SW 1271 (cell line): ENCODE data around the gene ACTL7A.

Experiments
- DNase-seq, 2 experiments: peaks; one replicate each; lab custom pipeline; 2025; lab: John Stamatoyannopoulos, UW

ACTL7A gene

GRCh38 chr9:108850293-108850897, 11.7 kb upstream of the ACTL7A start:
- DNase-seq = peak in 1 of 2 experiments; percentile 51

GRCh38 chr9:108851138-108851537, 10.9 kb upstream of the ACTL7A start:
- DNase-seq = no peak

- DNase-seq = no peak
Observed at GRCh38 chr9:108852079-108852478, 10.0 kb upstream of the ACTL7A start.

- DNase-seq = no peak
Observed at GRCh38 chr9:108854094-108854493, 8.0 kb upstream of the ACTL7A start.

GRCh38 chr9:108854641-108855528, 7.2 kb upstream of the ACTL7A start:
- DNase-seq = no peak

- no peak for DNase-seq
Observed at GRCh38 chr9:108855529-108855886, 6.6 kb upstream of the ACTL7A start.

- DNase-seq = no peak
Observed at GRCh38 chr9:108855888-108856287, 6.2 kb upstream of the ACTL7A start, which contains the start of gene ACTL7B. TSS of gene ACTL7B (minus strand) at chr9:108855986. CDS start at chr9:108855930, 56 bp downstream.

GRCh38 chr9:108857572-108857971, 4.5 kb upstream of the ACTL7A start:
- DNase-seq = no peak

GRCh38 chr9:108859459-108860114, 2.5 kb upstream of the ACTL7A start:
- no peak for DNase-seq

- DNase-seq = no peak
Observed at GRCh38 chr9:108860354-108860753, 1.7 kb upstream of the ACTL7A start.

GRCh38 chr9:108860764-108861163, 1.3 kb upstream of the ACTL7A start:
- no peak for DNase-seq

GRCh38 chr9:108861464-108861863, 602 bp upstream of the ACTL7A start:
- no peak for DNase-seq

GRCh38 chr9:108863891-108864290, 1.8 kb downstream of the ACTL7A start:
- DNase-seq = no peak

GRCh38 chr9:108864446-108864845, 2.4 kb downstream of the ACTL7A start:
- DNase-seq = no peak

GRCh38 chr9:108865037-108865436, 3.0 kb downstream of the ACTL7A start:
- no peak for DNase-seq

GRCh38 chr9:108866001-108866420, 3.9 kb downstream of the ACTL7A start:
- DNase-seq = no peak

GRCh38 chr9:108867116-108867515, 5.0 kb downstream of the ACTL7A start:
- no peak for DNase-seq

- DNase-seq = no peak
Observed at GRCh38 chr9:108867829-108868228, 5.8 kb downstream of the ACTL7A start.

GRCh38 chr9:108869092-108869725, 7.1 kb downstream of the ACTL7A start:
- DNase-seq = peak in 1 of 2 experiments; percentile 30

- no peak for DNase-seq
Observed at GRCh38 chr9:108874058-108874788, 12.2 kb downstream of the ACTL7A start.

GRCh38 chr9:108876425-108876824, 14.4 kb downstream of the ACTL7A start:
- DNase-seq = no peak

- no peak for DNase-seq
Observed at GRCh38 chr9:108877524-108877923, 15.5 kb downstream of the ACTL7A start.
